ENCODE data around the gene CAMK2B.

Gene CAMK2B

GRCh38 chr7:44292420-44292817 is 33.0 kb downstream of the CAMK2B start:
- H3K9me3 ChIP-seq (replicated peaks; ENCODE audit: insufficient read depth, low read length), result no peaks in the 10 kb centered on the region
- H3K9me2 ChIP-seq (replicated peaks; ENCODE audit: insufficient read depth, low read length), result no peaks in the 10 kb centered on the region
- no peaks in the 10 kb centered on the region for H3K36me3 ChIP-seq (replicated peaks; ENCODE audit: insufficient read depth, low read length)
- H3F3A ChIP-seq (ENCODE audit: insufficient read depth, low read length), result no peaks in the 10 kb centered on the region
- no peak overlapping the region for H2AFZ ChIP-seq (ENCODE audit: low read length)
- H3K27me3 ChIP-seq (replicated peaks; ENCODE audit: insufficient read depth, low read length), result peaks cover 23% of the 10 kb centered on the region
- TF ChIP-seq EZH2phosphoT487 (IDR thresholded peaks at IDR 0.05; ENCODE audit: low read length) (no peak), EZH2 (optimal IDR thresholded peaks at IDR 0.05; ENCODE audit: low read depth, low read length) (no peak), CTCF (IDR thresholded peaks at IDR 0.05; ENCODE audit: low read length) (no peak)
- H3K27ac ChIP-seq (ENCODE audit: low read length), result no peak overlapping the region
- H3K4me3 ChIP-seq (ENCODE audit: low read length), result no peak overlapping the region
- H3K4me1 ChIP-seq (ENCODE audit: low read length), result no peaks in the 10 kb centered on the region
- H4K20me1 ChIP-seq (ENCODE audit: insufficient read depth, low read length), result no peaks in the 10 kb centered on the region
- no peak for DNase-seq
- no peak overlapping the region for H3K9ac ChIP-seq (ENCODE audit: low read length)
- no peak overlapping the region for H3K4me2 ChIP-seq (ENCODE audit: low read depth, low read length)
- no peaks in the 10 kb centered on the region for H3K79me2 ChIP-seq (ENCODE audit: low read length)

- Histone ChIP-seq H3K27ac (ENCODE audit: low read length) (no peak overlapping the region), H3K4me2 (ENCODE audit: low read depth, low read length) (no peak overlapping the region), H3K79me2 (ENCODE audit: low read length) (no peaks in the 10 kb centered on the region), H3K27me3 (replicated peaks; ENCODE audit: insufficient read depth, low read length) (peaks cover 23% of the 10 kb centered on the region), H3K4me3 (ENCODE audit: low read length) (no peak overlapping the region), H3K36me3 (replicated peaks; ENCODE audit: insufficient read depth, low read length) (no peaks in the 10 kb centered on the region), H3K9ac (ENCODE audit: low read length) (no peak overlapping the region), H3K9me3 (replicated peaks; ENCODE audit: insufficient read depth, low read length) (no peaks in the 10 kb centered on the region), H2AFZ (ENCODE audit: low read length) (no peak overlapping the region), H3K4me1 (ENCODE audit: low read length) (no peaks in the 10 kb centered on the region), H3K9me2 (replicated peaks; ENCODE audit: insufficient read depth, low read length) (no peaks in the 10 kb centered on the region), H4K20me1 (ENCODE audit: insufficient read depth, low read length) (no peaks in the 10 kb centered on the region), H3F3A (ENCODE audit: insufficient read depth, low read length) (no peaks in the 10 kb centered on the region)
- no peak for DNase-seq
- TF ChIP-seq EZH2phosphoT487 (IDR thresholded peaks at IDR 0.05; ENCODE audit: low read length) (no peak), EZH2 (optimal IDR thresholded peaks at IDR 0.05; ENCODE audit: low read depth, low read length) (no peak), CTCF (IDR thresholded peaks at IDR 0.05; ENCODE audit: low read length) (no peak)
These were observed 33.5 kb downstream of the CAMK2B start for GRCh38 chr7:44291733-44292419.

GRCh38 chr7:44291066-44291732 is 34.2 kb downstream of the CAMK2B start:
- Histone ChIP-seq H3K27ac (ENCODE audit: low read length) (no peak overlapping the region), H3K27me3 (replicated peaks; ENCODE audit: insufficient read depth, low read length) (peaks cover 23% of the 10 kb centered on the region)

More at GRCh38 chr7:44291066-44291732, 34.2 kb downstream of the CAMK2B start:
- Histone ChIP-seq H4K20me1 (ENCODE audit: insufficient read depth, low read length) (no peaks in the 10 kb centered on the region), H3K4me2 (ENCODE audit: low read depth, low read length) (no peak overlapping the region), H3K36me3 (replicated peaks; ENCODE audit: insufficient read depth, low read length) (no peaks in the 10 kb centered on the region), H3K9ac (ENCODE audit: low read length) (no peak overlapping the region), H3K4me1 (ENCODE audit: low read length) (no peaks in the 10 kb centered on the region), H3K9me3 (replicated peaks; ENCODE audit: insufficient read depth, low read length) (no peaks in the 10 kb centered on the region), H3K79me2 (ENCODE audit: low read length) (no peaks in the 10 kb centered on the region), H3K4me3 (ENCODE audit: low read length) (no peak overlapping the region), H3F3A (ENCODE audit: insufficient read depth, low read length) (no peaks in the 10 kb centered on the region), H3K9me2 (replicated peaks; ENCODE audit: insufficient read depth, low read length) (no peaks in the 10 kb centered on the region), H2AFZ (ENCODE audit: low read length) (no peak overlapping the region)
- DNase-seq, result no peak
- no peak for TF ChIP-seq CTCF (IDR thresholded peaks at IDR 0.05; ENCODE audit: low read length)
- TF ChIP-seq EZH2phosphoT487 (IDR thresholded peaks at IDR 0.05; ENCODE audit: low read length), result no peak
- TF ChIP-seq EZH2 (optimal IDR thresholded peaks at IDR 0.05; ENCODE audit: low read depth, low read length), result no peak

Data from MM.1S (cell line).